ENCODE measurements around the gene LZTS3.

LZTS3 gene

DNA sequence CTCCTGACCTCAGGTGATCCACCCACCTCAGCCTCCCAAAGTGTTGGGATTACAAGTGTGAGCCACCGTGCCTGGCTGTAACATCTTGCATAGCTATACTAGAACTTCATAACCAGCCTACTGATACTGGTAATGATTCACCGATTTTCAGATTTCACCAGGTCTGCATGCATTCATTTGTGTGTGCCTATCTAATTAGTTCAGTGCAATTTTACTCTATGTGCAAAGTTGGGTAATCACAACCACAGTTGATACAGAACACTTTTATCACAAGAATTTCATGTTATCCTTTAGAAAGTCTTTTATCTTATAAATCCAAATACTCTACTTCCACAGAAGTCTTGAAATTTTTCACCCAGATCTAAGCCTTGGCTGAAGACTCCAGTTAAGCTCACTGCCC lies 35.9 kb downstream of the LZTS3 start:
- Histone ChIP-seq H3K27ac (no peak overlapping the region), H3K36me3 (no peaks in the 10 kb centered on the region), H3K4me3 (ENCODE audit: low read depth in 1 of 2, low read length in 1 of 2) (no peak overlapping the region), H3K27me3 (no peaks in the 10 kb centered on the region), H3K4me1 (ENCODE audit: control insufficient read depth in 1 of 2, insufficient read depth in 1 of 2, low read depth in 1 of 2, low read length in 1 of 2) (no peaks in the 10 kb centered on the region), H3K9me3 (no peaks in the 10 kb centered on the region)
- TF ChIP-seq, protein P1, sequence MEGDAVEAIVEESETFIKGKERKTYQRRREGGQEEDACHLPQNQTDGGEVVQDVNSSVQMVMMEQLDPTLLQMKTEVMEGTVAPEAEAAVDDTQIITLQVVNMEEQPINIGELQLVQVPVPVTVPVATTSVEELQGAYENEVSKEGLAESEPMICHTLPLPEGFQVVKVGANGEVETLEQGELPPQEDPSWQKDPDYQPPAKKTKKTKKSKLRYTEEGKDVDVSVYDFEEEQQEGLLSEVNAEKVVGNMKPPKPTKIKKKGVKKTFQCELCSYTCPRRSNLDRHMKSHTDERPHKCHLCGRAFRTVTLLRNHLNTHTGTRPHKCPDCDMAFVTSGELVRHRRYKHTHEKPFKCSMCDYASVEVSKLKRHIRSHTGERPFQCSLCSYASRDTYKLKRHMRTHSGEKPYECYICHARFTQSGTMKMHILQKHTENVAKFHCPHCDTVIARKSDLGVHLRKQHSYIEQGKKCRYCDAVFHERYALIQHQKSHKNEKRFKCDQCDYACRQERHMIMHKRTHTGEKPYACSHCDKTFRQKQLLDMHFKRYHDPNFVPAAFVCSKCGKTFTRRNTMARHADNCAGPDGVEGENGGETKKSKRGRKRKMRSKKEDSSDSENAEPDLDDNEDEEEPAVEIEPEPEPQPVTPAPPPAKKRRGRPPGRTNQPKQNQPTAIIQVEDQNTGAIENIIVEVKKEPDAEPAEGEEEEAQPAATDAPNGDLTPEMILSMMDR (IDR thresholded peaks at IDR 0.05): no peak

DNA sequence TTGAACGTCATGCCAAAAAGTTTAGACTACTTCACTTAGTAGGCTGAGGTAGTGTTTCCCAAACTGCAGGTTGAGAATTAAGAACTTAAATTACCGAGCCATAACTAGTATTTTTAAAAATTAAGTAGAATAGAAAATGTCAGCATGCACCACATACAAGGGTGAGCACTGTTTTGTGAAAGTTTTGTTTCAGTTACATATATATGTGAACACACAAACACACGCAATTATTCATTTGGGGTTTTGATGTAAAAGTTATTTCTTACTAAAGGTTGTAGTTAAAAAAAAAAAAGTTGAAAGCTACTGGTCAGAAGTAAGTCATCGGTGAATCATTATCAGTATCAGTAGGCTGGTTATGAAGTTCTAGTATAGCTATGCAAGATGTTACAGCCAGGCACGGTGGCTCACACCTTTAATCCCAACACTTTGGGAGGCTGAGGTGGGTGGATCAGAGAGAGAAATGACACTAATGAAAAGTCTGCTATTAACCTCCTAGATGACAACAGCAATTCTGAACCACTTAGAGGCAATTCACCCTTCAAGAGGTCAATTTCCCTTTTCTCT lies 37.8 kb downstream of the LZTS3 start:
- H3K4me1 ChIP-seq (ENCODE audit: control insufficient read depth in 1 of 2, insufficient read depth in 1 of 2, low read depth in 1 of 2, low read length in 1 of 2): no peaks in the 10 kb centered on the region
- no peaks in the 10 kb centered on the region for H3K27me3 ChIP-seq
- TF ChIP-seq, protein P1 (IDR thresholded peaks at IDR 0.05): no peak
- H3K9me3 ChIP-seq: no peaks in the 10 kb centered on the region
- H3K36me3 ChIP-seq: no peaks in the 10 kb centered on the region
- no peak overlapping the region for H3K4me3 ChIP-seq (ENCODE audit: low read depth in 1 of 2, low read length in 1 of 2)
- no peak overlapping the region for H3K27ac ChIP-seq

DNA sequence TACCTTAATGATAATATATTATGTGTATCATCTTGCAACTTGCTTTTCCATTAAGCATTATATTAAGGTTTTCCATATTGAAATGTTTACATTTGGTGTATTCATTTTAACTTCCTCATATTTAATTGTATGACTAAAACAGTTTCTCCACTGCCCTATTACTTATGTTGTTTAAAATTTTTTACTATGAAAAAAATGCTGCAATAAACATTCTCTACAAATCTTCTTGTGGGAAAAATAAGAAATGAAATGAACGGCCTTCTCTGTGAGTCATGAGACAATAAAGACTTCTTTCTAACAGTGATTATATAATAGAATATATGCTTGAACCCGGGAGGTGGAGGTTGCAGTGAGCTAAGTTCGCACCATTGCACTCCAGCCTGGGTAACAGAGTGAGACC lies 39.2 kb downstream of the LZTS3 start:
- Histone ChIP-seq H3K27ac (no peak overlapping the region), H3K36me3 (no peaks in the 10 kb centered on the region), H3K9me3 (no peaks in the 10 kb centered on the region), H3K4me3 (ENCODE audit: low read depth in 1 of 2, low read length in 1 of 2) (no peak overlapping the region), H3K4me1 (ENCODE audit: control insufficient read depth in 1 of 2, insufficient read depth in 1 of 2, low read depth in 1 of 2, low read length in 1 of 2) (no peaks in the 10 kb centered on the region), H3K27me3 (no peaks in the 10 kb centered on the region)
- TF ChIP-seq, protein P1 (IDR thresholded peaks at IDR 0.05): no peak

DNA sequence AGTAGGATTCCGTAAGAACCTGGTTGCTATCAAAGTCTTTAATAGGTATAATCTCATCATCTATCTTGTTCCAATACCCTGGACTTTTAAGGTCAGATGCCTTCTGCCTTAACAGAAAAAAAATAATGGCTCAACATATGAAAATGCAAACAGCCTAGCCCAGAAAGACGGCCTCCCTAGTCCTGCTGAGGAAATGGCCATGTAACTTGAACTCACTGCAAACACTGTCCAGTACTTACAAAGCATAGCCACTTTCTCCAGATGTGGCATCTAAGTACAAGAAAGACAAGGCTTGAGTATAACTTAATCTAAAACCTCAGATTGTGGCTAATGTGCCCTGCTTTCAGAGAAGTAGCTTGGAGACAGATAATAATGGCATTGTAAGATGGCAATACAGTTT lies 40.2 kb downstream of the LZTS3 start:
- no peak overlapping the region for H3K27ac ChIP-seq
- H3K4me1 ChIP-seq (ENCODE audit: control insufficient read depth in 1 of 2, insufficient read depth in 1 of 2, low read depth in 1 of 2, low read length in 1 of 2): no peaks in the 10 kb centered on the region
- no peaks in the 10 kb centered on the region for H3K36me3 ChIP-seq
- no peak overlapping the region for H3K4me3 ChIP-seq (ENCODE audit: low read depth in 1 of 2, low read length in 1 of 2)
- H3K9me3 ChIP-seq: no peaks in the 10 kb centered on the region
- TF ChIP-seq, protein P1 (IDR thresholded peaks at IDR 0.05): no peak
- no peaks in the 10 kb centered on the region for H3K27me3 ChIP-seq

DNA sequence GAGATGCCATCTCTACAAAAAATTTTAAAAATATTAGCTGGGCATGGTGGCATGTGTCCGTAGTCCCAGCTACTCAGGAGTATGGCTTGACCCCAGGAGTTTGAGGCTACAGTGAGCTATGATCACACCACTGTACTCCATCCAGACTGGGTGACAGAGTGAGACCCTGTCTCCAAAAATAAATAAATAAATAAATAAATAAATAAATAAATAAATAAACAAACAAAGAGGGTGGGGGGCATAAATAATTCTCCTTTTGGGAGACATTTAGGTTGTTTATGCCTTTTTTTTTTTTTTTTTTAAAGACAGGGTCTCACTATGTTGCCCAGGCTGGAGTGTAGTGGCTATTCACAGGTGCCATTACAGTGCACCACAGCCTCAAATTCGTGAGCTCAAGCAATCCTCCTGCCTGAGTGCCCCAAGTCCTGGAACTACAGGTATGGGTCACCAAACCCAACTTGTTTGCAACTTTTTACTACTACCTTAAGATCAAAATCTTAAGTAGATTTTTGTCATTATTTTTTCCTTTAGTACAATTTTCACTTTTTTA lies 43.2 kb downstream of the LZTS3 start:
- no peaks in the 10 kb centered on the region for H3K27me3 ChIP-seq
- H3K9me3 ChIP-seq: no peaks in the 10 kb centered on the region
- H3K36me3 ChIP-seq: no peaks in the 10 kb centered on the region

More for the DNA sequence above, 43.2 kb downstream of the LZTS3 start:
- TF ChIP-seq, protein P1 (IDR thresholded peaks at IDR 0.05): no peak
- H3K27ac ChIP-seq: no peak overlapping the region
- no peaks in the 10 kb centered on the region for H3K4me1 ChIP-seq (ENCODE audit: control insufficient read depth in 1 of 2, insufficient read depth in 1 of 2, low read depth in 1 of 2, low read length in 1 of 2)
- no peak overlapping the region for H3K4me3 ChIP-seq (ENCODE audit: low read depth in 1 of 2, low read length in 1 of 2)
